SH-SY5Y (cell line): ENCODE measurements around the gene MNX1.

ENCODE experiments used
- GATA2 ChIP-seq: IDR thresholded peaks from 2 replicates; pipeline ENCODE4 v1.6.1; 2011; ENCODE audit warnings: mild to moderate bottlenecking, low read depth, low read length
- GATA3 ChIP-seq: IDR thresholded peaks from 2 replicates; pipeline ENCODE4 v1.6.1; 2011; ENCODE audit warnings: low read depth, mild to moderate bottlenecking, low read length, moderate library complexity

Gene MNX1

DNA sequence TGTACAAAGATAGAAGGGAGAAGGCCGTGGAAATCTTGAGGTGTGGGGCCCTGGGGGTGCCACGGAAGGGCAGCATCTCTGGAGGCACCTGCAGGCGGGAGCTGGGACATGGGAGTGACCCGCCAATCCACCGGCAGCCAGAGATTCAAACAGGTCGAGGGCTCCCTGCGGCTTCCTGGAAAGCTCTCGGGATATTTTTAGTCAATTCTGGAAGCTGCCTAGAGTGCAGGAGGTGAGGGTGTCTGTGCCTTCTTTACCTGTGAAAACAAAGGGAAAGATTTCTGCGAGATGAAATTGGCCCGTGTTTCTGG lies 16.6 kb downstream of the MNX1 start:
- TF ChIP-seq GATA3 = no peak
- TF ChIP-seq GATA2 = no peak

DNA sequence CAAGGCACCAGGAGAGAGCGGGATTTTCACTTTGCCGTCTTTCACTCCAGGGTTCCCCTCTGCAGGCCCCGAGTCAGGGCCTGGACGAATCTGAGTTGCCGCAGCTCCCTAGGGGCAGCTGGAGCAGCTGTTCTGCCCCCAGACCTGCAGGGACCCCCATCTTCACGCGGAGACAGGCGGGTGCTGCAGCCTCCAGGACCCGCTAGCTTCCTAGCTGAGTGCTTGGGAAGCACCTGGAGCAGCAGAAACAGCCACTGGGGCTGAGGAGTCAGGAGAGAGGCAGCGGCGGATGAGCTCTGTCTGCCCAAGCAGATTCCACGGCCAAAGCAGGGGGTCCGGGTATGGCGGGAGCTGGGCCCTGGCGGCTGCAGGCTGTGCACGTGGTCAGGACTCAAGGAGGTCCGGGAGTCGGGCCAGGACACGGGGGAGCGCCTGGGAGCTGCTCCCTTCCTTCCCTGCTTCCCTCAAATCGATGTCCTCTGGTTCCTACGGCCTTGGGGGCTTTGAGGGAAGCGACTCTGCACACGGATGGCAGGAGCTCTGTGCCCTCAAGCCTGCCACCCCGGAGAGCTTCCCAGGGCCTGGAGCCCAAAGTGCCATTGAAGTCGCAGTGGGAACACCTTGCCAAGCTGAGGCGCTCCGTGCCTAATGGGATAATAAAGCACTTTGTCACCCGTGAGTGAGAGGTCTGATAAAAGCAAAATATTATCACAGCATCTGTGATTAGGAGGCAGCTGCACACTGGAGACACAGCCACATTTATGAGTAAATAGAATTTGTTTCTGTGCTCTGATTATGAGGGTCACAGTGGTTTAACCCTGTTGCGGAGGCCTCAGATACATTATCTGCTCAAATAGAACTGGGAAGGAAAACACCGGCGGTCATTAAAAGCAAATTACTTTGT lies 17.2 kb downstream of the MNX1 start:
- no peak for TF ChIP-seq GATA2
- no peak for TF ChIP-seq GATA3

DNA sequence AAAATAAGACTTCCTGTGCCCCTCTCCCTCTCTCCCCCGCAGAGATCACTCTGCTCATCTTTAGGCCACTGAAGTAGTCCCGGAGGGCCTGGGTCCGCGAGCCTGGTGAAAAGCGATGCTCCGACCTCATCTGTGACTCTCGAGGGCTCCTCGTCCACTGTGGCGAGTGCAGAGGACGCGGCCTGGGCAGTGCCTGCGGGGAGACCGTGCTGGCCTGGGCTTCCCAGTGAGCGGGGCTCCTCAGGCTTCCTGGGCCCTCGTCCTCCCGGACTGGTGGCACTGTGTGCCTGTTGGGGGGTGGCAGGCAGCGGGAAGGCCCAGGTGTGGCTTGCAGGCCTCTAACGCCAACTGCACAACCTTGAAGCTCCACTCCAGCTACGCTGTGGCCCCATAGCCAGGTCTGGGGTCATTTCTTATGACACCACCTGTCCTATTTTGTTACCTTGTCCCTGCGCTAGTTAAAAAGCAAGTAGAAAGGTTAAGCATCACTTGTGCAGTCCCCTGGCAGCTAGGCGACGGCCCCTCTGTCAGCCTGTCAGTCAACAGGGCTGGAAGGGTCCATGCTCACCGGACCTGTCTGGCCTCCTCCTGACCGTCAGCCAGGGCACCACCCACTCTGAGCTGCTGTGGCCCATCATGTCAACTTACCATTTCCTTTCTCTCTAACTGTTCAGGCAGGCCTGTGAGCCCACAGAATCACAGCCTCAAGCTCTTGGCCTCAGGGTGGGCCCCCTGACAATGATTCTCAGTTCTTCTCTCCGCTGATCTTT lies 20.5 kb downstream of the MNX1 start:
- TF ChIP-seq GATA3 (no peak), GATA2 (no peak)

DNA sequence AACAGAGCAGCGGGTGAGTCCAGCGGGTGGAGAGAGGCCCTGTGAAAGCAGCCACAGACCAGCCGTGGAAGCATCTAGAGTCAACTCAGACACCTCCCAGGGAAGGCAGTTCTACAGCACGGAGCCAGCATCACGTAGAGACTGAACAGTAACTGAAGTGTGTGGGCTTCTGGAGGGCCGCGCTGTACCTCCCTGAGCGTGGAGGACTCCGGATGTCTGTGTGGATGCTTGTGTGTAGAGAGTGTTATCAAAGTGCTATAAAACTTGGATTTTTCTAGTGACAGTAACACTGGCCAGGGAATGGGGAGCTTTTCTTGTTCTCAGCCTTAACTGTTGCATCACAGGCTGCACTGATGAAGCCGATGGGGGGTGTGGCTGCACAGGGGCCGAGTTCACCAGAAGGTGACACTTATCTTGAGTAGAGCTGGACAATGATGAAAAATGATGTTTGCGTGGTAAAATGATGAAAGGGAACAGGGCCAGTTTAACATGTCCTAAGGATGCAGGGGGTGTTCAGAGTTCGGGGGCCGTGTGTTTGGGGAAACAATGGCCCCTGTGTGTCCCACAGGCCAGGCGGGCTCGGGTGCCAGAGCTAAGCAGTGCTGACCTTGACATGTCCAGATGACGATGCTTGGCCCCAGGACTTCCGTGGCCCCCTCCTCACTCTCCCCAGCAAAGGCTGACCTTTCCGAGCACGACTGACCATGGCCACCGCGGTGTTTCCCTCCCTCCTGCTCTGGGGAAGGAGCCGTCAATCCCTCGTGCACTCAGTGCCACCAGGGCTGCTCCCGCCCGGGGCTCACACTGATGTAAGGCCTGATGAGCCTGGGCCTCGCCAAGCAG lies 21.9 kb downstream of the MNX1 start:
- TF ChIP-seq GATA2 (no peak), GATA3 (no peak)

DNA sequence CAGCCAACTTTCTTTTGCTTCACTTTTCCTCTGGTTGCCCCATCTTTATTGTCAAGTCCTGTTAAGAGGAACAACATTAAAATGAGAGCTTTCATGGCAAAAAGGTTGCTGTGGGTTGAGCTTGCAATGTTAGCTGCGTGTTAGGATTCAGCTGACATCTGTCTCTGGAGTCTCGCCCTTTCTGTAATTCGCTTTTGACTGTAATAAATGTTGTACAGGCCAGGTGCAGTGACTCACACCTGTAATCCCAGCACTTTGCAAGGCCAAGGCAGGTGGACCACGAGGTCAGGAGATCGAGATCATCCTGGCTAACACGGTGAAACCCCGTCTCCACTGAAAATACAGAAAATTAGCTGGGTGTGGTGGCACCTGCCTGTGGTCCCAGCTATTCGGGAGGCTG lies 24.1 kb downstream of the MNX1 start:
- TF ChIP-seq GATA2 (no peak), GATA3 (no peak)

DNA sequence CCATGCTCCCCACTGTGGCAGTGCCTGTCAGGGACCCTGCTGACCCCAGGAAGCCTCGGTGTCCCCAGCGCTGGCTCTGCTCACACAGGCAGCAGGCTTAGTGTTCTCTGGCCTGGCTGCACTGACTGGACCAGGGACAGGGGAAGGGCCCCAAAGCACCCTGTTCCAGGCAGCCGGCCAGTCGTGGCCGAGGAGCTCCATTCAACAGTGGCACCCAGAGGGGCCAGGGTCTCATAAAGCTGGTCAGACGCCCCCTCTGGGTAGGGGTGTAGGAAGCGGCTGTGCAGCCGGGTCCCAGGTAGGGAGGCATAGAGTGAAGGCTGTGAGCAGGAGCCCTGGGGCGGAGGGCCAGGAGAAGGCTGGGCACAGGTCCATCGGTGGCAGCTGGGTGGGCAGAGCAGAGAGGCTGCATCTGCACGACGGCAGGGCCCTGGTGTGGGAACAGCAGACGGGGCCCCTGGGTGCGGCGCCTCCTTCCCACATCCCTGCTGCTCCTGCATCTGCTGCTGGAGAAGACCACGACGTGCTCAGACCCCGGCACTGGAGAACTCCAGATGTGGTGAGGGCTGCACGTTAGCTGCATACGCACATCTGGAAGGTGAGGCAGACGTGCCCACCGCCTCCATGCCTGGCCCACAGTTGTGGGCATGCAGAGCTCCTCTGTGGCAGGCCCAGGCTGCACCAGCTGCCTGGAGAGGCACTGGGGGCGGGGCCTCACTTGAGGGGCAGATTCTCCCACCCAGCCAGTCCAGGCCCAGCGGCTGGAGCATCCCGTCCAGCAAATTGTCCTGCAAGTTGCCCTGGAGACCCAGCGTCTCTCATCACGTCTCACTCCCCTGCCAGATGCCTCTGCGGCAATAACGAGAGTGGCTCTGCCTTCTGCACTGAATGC lies 25.1 kb downstream of the MNX1 start:
- TF ChIP-seq GATA3 = no peak
- no peak for TF ChIP-seq GATA2

DNA sequence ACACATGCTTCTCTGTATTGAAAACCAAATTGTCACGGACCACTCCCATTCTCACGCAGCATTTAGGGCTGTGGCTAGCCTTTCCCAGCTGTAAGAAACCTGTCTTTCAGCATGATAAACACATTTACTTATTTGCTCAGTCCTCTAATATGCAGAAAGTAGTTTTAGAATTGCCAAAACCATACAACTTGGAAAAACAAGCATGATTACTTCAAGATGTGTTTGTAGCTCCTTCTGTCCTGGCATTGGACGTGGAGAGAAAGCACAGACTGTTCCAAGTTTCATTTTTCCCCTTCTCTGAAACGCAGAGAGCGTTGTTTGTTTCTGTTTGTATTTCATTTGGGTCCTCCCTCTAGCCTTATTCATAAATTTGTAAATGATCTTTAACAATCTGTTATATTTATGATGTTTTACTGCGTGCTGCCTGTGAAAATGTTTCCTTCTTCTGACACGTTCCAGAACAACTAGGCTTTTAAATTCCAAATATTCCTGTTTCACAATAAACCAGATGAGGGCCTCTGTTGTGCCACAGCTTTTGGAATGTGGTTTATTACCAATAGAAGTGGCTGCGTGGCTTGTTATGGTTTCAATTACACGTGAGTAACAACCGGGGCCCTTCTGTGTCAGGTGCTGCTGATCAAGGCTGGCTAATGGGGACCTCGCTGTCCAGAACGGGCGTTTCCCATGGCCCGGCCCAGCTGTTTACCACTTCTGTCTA lies 26.1 kb downstream of the MNX1 start:
- TF ChIP-seq GATA2 (no peak), GATA3 (no peak)

DNA sequence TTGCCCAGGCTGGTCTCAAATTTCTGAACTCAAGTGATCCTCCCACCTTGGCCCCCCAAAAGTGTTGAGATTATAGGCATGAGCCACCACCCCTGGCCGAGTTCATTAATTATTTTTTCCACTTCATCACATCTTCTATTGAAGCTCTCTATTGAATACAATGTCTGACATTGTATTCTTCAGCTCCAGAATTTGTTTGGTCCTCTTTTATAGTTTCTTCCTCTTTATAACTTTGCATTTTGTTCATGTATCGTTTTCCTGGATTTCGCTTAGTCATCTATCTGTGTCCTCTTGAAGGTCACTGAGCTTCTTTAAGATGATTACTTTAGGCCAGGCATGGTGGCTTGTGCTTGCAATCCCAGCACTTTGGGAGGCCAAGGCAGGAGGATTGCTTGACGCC lies 30.8 kb downstream of the MNX1 start:
- TF ChIP-seq GATA2 = no peak
- no peak for TF ChIP-seq GATA3

DNA sequence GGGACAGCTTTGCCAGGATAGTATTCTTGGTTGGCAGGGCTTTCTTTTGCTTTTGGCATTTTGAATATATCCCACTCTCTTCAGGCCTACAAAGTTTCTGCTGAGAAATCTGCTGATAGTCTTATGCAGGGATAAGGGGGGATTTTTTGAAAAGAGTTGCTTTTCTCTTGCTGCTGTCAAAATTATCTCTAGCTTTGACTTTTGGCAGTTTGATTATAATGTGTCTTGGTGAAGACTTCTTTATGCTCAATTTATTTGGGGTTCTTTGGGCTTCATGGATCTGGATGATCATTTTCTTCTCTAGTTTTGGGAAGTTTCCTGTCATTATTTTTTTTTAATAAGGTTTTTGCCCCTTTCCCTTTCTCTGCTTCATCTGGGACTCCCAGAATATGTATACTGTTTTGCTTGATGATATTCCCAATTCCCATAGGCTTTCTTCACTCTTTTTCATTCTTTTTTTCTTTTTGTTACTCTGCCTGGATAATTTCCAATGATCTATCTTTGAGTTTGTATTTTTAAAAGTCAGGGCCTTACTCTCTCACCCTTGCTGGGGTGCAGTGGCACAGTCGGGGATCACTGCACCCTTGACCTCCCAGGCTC lies 31.4 kb downstream of the MNX1 start:
- no peak for TF ChIP-seq GATA3
- no peak for TF ChIP-seq GATA2

DNA sequence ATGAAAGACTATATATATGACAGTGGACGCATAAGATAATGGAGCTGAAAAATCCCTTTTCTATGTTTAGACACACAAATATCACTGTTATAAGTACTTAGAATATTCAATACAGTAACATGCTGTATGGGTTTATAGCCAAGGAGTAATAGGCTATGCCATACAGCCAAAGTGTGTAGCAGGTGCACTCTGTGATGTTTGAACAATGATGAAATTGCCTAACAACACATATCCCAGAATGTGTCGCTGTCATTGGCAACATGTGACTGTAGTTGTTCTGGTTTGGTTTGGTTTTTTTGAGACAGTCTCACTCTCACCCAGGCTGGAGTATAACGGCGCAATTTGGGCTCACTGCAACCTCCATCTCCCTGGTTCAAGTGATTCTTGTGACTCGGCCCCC lies 34.8 kb downstream of the MNX1 start:
- TF ChIP-seq GATA3 (no peak), GATA2 (no peak)

DNA sequence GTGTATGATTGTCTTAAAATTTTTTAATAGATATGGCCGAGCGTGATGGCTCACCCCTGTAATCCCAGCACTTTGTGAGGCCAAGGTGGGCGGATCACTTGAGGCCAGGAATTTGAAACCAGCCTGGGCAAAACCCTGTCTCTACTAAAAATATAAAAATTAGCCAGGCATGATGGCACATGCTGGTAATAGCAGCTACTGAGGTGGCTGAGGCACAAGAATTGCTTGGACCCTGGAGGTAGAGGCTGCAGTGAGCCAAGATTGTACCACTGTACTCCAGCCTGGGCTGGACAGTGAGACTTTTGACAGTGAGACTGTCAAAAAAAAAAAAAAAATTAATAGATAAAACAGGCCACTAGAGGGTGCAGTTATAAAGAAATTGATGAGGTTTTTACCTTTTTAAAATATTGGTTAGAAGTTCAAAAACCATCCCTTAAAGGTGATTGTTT lies 40.5 kb downstream of the MNX1 start:
- TF ChIP-seq GATA2 = no peak

DNA sequence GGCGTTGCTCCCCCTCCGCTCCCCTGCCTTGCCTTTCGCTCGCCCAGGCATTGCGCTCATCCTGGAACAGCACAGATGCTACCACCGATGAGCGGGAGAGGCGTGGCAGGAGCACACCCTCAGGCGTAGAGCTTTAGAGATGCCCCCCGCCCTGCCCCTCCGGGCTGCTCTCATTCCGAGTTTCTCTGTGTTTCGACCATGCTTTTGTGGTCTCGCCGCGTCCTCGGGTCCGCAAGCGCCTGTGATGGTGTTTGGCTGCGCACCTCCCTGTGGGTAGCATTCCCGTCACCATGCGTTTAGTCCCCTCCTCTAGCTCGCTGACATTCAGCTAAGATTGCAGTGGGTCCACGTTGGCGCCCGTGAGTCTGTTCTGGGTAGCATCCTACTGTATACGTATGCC lies 42.3 kb downstream of the MNX1 start:
- TF ChIP-seq GATA3 (no peak), GATA2 (no peak)
